GM12865 (cell line): Measurements from ENCODE around the gene RIC8B.

Experiments used
- DNase-seq: peaks from one replicate; pipeline ENCODE4 v3.0.0; 2010; ENCODE audit warnings: low read depth
- H3K4me3 ChIP-seq: 2 replicates; pipeline ENCODE4 v1.5.1; 2011; ENCODE audit warnings: mild to moderate bottlenecking, low read depth, low read length, control low read depth
- CTCF ChIP-seq: IDR thresholded peaks from 2 replicates; pipeline ENCODE4 v1.5.1; 2011; ENCODE audit warnings: low read length, control low read depth, low read depth, inconsistent platforms; ENCODE audit not compliant: insufficient read depth; ENCODE audit errors: missing control alignments

Gene RIC8B

GRCh38 chr12:106886932-106887331 is 112.5 kb downstream of the RIC8B start:
- no peak for DNase-seq
- TF ChIP-seq CTCF, result no peak
- H3K4me3 ChIP-seq, result no peak overlapping the region

GRCh38 chr12:106888348-106888970 is 114.0 kb downstream of the RIC8B start:
- H3K4me3 ChIP-seq, result no peak overlapping the region
- DNase-seq, result no peak
- TF ChIP-seq CTCF, result no peak

- H3K4me3 ChIP-seq, result no peak overlapping the region
- TF ChIP-seq CTCF, result no peak
- no peak for DNase-seq
Measured at GRCh38 chr12:106889326-106889725, 114.8 kb downstream of the RIC8B start.

GRCh38 chr12:106889950-106890626 is 115.6 kb downstream of the RIC8B start:
- no peak overlapping the region for H3K4me3 ChIP-seq
- TF ChIP-seq CTCF, result no peak
- no peak for DNase-seq

- H3K4me3 ChIP-seq, result no peak overlapping the region
- TF ChIP-seq CTCF, result no peak
- DNase-seq, result no peak
Measured at GRCh38 chr12:106892075-106892474, 117.6 kb downstream of the RIC8B start.

GRCh38 chr12:106893451-106893850 is 119.0 kb downstream of the RIC8B start:
- no peak for DNase-seq
- H3K4me3 ChIP-seq, result no peak overlapping the region
- no peak for TF ChIP-seq CTCF

GRCh38 chr12:106894774-106895173 is 120.3 kb downstream of the RIC8B start:
- H3K4me3 ChIP-seq, result no peak overlapping the region
- DNase-seq, result no peak
- TF ChIP-seq CTCF, result no peak
